ENCODE measurements around the gene TOMM40. TPM values are rescaled to one million over a fixed set of nuclear protein-coding genes. Genes with fewer than 3 reads are reported as not detected.

The TOMM40 gene
- total and polyA plus RNA-seq, 9 of the 15 experiments (the other 6 are each of a cell fraction or from before 2014, with no cell fraction given): 0.89 to 290 (median 160) TPM

DNA sequence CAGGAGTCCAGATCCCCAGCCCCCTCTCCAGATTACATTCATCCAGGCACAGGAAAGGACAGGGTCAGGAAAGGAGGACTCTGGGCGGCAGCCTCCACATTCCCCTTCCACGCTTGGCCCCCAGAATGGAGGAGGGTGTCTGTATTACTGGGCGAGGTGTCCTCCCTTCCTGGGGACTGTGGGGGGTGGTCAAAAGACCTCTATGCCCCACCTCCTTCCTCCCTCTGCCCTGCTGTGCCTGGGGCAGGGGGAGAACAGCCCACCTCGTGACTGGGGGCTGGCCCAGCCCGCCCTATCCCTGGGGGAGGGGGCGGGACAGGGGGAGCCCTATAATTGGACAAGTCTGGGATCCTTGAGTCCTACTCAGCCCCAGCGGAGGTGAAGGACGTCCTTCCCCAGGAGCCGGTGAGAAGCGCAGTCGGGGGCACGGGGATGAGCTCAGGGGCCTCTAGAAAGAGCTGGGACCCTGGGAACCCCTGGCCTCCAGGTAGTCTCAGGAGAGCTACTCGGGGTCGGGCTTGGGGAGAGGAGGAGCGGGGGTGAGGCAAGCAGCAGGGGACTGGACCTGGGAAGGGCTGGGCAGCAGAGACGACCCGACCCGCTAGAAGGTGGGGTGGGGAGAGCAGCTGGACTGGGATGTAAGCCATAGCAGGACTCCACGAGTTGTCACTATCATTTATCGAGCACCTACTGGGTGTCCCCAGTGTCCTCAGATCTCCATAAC is 14.5 kb downstream of the TOMM40 start, which contains the start of gene APOE (continued):
- TF ChIP-seq ZNF12 (CRISPR knock-in tag; IDR thresholded peaks at IDR 0.05): no peak
- TF ChIP-seq, protein P1, sequence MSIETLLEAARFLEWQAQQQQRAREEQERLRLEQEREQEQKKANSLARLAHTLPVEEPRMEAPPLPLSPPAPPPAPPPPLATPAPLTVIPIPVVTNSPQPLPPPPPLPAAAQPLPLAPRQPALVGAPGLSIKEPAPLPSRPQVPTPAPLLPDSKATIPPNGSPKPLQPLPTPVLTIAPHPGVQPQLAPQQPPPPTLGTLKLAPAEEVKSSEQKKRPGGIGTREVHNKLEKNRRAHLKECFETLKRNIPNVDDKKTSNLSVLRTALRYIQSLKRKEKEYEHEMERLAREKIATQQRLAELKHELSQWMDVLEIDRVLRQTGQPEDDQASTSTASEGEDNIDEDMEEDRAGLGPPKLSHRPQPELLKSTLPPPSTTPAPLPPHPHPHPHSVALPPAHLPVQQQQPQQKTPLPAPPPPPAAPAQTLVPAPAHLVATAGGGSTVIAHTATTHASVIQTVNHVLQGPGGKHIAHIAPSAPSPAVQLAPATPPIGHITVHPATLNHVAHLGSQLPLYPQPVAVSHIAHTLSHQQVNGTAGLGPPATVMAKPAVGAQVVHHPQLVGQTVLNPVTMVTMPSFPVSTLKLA (conservative IDR thresholded peaks at IDR 0.05): peak in 1 of 2 experiments; percentile 32; a peak in 2 of 4 replicates
- no peak for TF ChIP-seq MTA2 (IDR thresholded peaks at IDR 0.05; ENCODE audit: low read depth)
- TF ChIP-seq, protein P2, sequence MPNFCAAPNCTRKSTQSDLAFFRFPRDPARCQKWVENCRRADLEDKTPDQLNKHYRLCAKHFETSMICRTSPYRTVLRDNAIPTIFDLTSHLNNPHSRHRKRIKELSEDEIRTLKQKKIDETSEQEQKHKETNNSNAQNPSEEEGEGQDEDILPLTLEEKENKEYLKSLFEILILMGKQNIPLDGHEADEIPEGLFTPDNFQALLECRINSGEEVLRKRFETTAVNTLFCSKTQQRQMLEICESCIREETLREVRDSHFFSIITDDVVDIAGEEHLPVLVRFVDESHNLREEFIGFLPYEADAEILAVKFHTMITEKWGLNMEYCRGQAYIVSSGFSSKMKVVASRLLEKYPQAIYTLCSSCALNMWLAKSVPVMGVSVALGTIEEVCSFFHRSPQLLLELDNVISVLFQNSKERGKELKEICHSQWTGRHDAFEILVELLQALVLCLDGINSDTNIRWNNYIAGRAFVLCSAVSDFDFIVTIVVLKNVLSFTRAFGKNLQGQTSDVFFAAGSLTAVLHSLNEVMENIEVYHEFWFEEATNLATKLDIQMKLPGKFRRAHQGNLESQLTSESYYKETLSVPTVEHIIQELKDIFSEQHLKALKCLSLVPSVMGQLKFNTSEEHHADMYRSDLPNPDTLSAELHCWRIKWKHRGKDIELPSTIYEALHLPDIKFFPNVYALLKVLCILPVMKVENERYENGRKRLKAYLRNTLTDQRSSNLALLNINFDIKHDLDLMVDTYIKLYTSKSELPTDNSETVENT (CRISPR knock-in tag; IDR thresholded peaks at IDR 0.05): no peak
- 0 out of 2 replicates have a peak, but pooled peaks have one; percentile 7 for TF ChIP-seq RAD51 (IDR thresholded peaks at IDR 0.05; ENCODE audit: borderline replicate concordance, low read depth)
- 0 out of 2 replicates have a peak, but pooled peaks have one; percentile 30 for TF ChIP-seq ZNF444 (CRISPR knock-in tag; IDR thresholded peaks at IDR 0.05)
- TF ChIP-seq, protein P3, sequence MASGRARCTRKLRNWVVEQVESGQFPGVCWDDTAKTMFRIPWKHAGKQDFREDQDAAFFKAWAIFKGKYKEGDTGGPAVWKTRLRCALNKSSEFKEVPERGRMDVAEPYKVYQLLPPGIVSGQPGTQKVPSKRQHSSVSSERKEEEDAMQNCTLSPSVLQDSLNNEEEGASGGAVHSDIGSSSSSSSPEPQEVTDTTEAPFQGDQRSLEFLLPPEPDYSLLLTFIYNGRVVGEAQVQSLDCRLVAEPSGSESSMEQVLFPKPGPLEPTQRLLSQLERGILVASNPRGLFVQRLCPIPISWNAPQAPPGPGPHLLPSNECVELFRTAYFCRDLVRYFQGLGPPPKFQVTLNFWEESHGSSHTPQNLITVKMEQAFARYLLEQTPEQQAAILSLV (tag; IDR thresholded peaks at IDR 0.05): no peak
- TF ChIP-seq EGR1 (conservative IDR thresholded peaks at IDR 0.05): peak; percentile 50; the same call in 1 of the 2 replicates
- TF ChIP-seq NCOA4 (IDR thresholded peaks at IDR 0.05; ENCODE audit: partially characterized antibody): no peak
- no peak for TF ChIP-seq RBBP5 (IDR thresholded peaks at IDR 0.05; ENCODE audit: borderline replicate concordance, insufficient read depth, low read length, poor library complexity, severe bottlenecking)
- TF ChIP-seq ILK (tag; IDR thresholded peaks at IDR 0.05; ENCODE audit: borderline replicate concordance, low read depth): no peak
- TF ChIP-seq, protein P4, sequence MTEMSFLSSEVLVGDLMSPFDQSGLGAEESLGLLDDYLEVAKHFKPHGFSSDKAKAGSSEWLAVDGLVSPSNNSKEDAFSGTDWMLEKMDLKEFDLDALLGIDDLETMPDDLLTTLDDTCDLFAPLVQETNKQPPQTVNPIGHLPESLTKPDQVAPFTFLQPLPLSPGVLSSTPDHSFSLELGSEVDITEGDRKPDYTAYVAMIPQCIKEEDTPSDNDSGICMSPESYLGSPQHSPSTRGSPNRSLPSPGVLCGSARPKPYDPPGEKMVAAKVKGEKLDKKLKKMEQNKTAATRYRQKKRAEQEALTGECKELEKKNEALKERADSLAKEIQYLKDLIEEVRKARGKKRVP (CRISPR knock-in tag; IDR thresholded peaks at IDR 0.05): no peak
- TF ChIP-seq, protein P5, sequence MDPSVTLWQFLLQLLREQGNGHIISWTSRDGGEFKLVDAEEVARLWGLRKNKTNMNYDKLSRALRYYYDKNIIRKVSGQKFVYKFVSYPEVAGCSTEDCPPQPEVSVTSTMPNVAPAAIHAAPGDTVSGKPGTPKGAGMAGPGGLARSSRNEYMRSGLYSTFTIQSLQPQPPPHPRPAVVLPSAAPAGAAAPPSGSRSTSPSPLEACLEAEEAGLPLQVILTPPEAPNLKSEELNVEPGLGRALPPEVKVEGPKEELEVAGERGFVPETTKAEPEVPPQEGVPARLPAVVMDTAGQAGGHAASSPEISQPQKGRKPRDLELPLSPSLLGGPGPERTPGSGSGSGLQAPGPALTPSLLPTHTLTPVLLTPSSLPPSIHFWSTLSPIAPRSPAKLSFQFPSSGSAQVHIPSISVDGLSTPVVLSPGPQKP (CRISPR knock-in tag; IDR thresholded peaks at IDR 0.05): no peak
- no peak for TF ChIP-seq HCFC1 (IDR thresholded peaks at IDR 0.05; ENCODE audit: low read depth, low read length)
- no peak for TF ChIP-seq COPS2 (conservative IDR thresholded peaks at IDR 0.05)
- 0 out of 2 replicates have a peak, but pooled peaks have one; percentile 9 for TF ChIP-seq ETV1 (tag; conservative IDR thresholded peaks at IDR 0.05; ENCODE audit: low read depth)
- TF ChIP-seq ESRRB (CRISPR knock-in tag; IDR thresholded peaks at IDR 0.05; ENCODE audit: borderline replicate concordance): no peak
- no peak for TF ChIP-seq TCF3 (CRISPR knock-in tag; IDR thresholded peaks at IDR 0.05)

Measured in K562 (cell line).